Suprapubic skin (tissue), 4 donors: ENCODE data around the gene MRPS34.

Source experiments
- CTCF ChIP-seq, 2 donors: fragments of 200-600 bp in 1 of 2; fragments of 450-650 bp in 1 of 2; sonication (generic) in 1 of 2; IDR thresholded peaks; one replicate each; pipeline ENCODE4 v1.5.1; 2016 to 2019; ENCODE audit warnings: antibody characterized with exemption in 2 of 2, mild to moderate bottlenecking in 1 of 2, moderate library complexity in 1 of 2
- EP300 ChIP-seq: sonication (generic); formaldehyde crosslinking; IDR thresholded peaks from one replicate; pipeline ENCODE4 v1.6.1; 2017; ENCODE audit warnings: antibody characterized with exemption
- POLR2A ChIP-seq, 2 donors: fragments of 450-650 bp; IDR thresholded peaks; one replicate each; pipeline ENCODE4 v1.6.1; 2017; ENCODE audit warnings: antibody characterized with exemption in 2 of 2, mild to moderate bottlenecking in 2 of 2, moderate library complexity in 2 of 2
- POLR2AphosphoS5 ChIP-seq, 3 donors: sonication (generic); formaldehyde crosslinking; IDR thresholded peaks; one replicate each; pipeline ENCODE4 v1.6.1; 2017; ENCODE audit warnings: antibody characterized with exemption in 3 of 3

GRCh38 chr16:1745900-1746692, 26.8 kb downstream of the MRPS34 start:
- TF ChIP-seq CTCF (IDR thresholded peaks at IDR 0.05) (no peak), EP300 (no peak), POLR2A (IDR thresholded peaks at IDR 0.05) (no peak), POLR2AphosphoS5 (IDR thresholded peaks at IDR 0.05) (no peak)
